Endothelial cell of hepatic sinusoid (primary cell): Measurements from ENCODE around the gene PARK7.
"Not testable (repeated sequence)": the region's sequence is repeated elsewhere in the genome, so short reads cannot be mapped to it uniquely, and the experiment has no call there.

Experiments used
- in situ Hi-C: cut with HindIII; loops from 2 replicates; pipeline ENCODE4 v1.10.0; 2017; ENCODE audit warnings: low sequenced_read_pairs

PARK7 gene

DNA sequence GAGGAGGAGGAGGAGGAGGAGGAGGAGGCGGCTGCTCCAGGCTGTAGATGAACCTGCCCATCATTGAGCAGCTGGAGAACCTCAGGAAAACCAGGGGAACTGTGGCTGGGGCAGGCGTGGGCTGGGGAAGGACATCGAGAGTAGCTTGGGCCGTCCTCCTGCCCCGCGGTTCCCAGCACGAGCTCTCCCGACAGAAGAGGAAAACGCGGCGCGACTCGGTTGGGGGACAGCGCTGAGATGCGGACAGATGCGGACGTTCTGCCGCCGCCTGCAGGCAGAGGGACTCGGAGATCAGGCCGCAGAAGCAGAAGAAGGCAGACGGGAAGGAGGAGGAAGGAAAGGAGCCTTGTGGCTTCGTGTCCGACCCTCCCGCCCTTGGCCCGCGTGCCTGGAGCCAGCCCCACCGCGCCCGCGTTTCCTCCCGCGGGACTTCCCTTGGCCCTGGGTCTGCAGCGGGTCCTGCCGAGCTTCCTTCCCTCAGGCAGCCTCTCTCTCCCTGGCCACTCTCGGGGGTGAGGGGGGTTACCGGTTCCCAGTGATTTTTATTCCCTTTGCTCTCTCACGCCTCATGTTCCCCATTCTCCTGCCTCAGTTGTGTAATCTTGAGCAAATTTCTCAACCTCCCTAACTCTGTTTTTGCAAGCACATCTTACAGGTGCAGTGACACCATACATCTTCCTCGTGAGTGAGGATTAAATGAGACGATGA lies 19.1 kb upstream of the PARK7 start:
- in situ Hi-C loops = no loop called here

DNA sequence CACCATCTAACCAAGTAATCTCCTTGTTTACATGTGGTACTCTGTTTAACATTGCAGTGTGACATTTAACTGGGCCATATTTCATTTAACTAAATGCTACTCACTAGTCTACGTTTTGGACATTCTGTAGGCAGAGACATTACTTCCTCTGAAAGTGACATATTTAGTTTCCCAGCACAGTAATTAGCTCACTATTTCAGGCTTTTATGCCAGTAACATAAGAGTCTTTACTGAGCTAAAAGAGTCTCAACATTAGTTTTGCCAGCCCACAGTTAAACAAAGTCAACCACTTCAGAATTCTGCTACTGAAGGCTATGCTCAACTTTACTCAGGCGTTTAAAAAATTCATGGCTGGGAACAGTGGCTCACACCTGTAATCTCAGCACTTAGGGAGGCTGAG lies 18.3 kb upstream of the PARK7 start:
- in situ Hi-C loops = no loop called here

DNA sequence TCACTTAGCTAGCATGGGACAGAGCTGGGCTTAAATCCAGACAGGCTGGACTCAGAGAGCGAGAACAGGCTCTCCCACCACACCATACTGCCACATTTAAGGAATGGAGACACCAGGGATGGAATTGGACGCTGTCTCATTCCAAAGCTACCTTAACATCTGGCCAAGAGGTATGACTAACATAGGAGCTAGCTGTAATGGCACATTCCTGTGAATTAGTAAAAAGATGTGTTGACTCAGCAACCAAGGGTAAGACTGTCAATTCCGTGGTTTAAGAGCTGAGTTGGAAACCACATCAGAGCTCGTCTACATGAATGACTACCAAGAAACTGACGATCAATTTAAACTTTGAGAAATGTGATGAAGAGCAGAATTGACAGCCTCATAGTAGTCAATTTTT lies 12.6 kb upstream of the PARK7 start:
- in situ Hi-C loops = loop anchor here (5.0 kb wide), 1 partner anchor 47 kb away; no protein-coding TSS in a partner anchor

DNA sequence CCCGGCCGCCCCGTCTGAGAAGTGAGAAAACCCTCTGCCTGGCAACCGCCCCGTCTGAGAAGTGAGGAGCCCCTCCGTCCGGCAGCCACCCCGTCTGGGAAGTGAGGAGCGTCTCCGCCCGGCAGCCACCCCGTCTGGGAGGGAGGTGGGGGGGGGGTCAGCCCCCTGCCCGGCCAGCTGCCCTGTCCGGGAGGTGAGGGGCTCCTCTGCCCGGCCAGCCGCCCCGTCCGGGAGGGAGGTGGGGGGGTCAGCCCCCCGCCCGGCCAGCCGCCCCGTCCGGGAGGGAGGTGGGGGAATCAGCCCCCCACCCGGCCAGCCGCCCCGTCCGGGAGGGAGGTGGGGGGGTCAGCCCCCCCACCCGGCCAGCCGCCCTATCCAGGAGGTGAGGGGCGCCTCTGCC lies 8.7 kb upstream of the PARK7 start:
- in situ Hi-C loops = not testable (repeated sequence)

DNA sequence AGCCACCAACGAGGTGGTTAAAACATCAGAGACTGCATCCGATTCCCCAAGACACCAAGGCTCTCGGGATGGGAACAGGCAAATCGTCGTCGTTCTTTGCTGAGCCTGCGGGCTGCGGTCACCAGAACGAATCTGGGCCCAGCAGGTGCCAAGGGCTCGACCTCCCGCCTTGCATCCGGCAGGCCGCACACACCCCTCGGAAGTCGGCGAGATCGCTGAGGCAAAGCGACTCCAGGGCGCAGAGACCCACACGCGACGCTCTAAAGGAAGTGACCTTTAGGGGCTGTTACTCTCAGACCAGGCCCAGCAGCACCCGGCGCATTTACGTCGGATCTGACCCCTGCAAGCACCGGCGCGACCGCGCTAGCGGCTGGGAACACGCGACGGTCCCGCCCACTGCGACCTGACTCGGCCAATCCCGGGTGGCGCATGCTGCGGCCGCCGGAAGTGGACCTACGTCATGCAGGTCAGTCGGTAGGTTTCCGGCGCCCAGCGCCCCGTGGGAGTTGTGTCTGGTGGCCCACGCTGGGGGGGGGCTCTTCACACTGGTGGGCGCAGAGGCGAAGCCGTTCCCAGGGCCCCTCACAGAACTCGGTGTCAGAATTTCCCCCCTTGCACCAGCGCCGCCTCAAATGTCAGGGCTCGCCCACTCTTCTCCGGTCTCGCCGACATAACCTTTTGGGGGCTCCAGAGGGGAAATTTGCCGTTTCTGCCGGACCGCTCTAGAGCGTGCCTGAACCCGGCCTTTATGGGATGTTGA lies 7.5 kb upstream of the PARK7 start:
- in situ Hi-C loops = no loop called here

DNA sequence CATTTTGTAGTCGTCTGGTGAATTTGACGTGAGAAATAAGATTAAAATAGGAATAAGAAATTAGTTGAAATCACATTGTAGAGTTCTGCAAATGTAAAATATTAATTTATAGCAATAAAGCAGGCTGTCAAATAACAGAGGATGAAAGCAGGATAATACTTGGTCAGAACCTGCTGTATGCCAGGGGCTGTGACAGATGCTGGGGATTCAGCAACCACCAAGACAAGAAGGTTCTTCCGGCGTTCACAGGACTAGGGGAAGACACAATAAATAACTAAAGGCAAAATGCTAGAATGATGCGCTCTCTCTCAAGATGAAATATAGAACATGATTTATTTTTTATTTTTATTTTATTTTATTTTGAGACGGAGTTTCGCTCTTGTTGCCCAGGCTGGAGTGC lies 6.8 kb upstream of the PARK7 start:
- in situ Hi-C loops = no loop called here

DNA sequence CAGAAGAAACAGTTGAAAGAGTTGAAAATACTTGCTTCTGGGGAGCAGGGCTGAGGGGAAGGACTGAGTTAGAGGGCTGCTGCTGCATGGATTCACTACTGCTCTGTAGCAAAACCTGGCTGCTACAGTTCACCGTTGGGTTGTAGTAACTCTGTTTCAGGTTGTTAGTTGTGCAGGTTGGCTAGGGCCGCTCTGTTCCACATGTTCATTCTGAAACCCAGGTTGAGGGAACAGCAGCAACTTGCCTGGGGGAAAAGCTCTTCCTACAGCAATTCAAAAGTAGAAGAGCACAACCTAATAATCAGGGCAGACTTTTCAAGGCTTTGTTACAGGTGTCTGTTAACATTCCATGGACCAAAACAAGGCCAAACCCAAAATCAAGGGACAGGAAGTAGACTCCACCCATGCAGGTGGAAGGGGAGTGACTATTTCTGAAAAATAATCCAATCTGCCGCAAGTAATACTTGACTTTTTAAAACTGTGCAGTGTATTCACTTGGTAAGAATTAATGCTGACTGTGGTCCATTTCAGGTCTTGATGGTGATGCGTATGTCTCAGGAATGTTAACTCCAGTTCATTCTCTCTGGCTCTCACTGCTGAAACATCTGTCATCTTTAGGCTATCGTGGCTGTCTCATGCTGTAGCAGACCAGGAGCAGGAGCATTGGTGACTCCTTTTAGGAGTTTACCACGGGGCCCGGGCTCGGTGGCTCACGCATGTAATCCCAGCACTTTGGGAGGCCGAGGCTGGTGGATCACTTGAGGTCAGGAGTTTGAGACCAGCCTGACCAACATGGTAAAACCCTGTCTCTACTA lies 5.1 kb upstream of the PARK7 start:
- in situ Hi-C loops = no loop called here

DNA sequence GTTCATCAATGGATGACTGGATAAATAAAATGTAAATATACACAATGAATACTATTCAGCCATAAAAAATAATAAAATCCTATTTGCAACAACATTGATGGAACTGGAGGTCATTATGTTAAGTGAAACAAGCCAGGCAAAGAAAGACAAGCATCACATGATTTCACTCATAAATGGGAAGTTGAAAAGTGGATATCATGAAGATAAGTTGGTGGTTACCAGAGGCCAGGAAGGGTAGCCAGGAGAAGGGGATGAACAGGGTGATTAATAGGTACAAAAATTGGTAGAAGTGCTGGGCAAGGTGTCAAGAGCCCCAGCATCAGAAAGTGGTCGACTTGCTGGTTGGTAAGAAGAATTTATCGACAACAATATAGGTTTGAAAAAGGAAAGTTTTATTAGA lies 1.3 kb upstream of the PARK7 start:
- in situ Hi-C loops = no loop called here

DNA sequence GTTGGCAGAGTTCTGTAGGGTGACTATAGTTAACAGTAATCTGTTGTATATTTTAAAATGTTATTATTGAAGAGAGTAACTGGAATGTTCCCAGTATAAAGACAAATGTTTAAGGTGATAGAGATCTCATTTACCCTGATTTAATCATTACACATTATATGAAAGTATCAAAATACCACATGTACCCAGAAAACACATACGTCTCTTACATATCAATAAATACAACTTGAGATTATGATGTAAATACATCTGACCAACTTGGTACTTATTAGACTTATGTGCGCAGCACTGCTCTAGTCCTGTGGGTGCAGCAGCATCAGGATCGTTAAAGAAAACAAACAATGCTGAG lies 670 bp upstream of the PARK7 start:
- in situ Hi-C loops = no loop called here

DNA sequence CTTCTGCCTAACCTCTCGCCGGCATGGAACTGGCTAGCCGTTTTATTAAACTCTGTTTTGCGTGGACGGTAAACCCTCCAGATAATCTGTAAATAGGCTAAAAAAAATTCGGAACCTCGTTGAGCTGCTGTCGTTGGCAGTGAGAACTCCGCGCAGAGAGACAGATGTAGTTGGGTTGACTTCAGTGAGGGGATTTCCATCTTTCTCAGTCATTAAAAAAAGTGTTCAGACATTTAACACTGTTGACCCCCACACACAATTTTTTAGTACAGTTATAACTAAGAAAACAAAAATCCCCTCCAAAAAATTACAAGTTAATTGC lies 464 bp downstream of the PARK7 start:
- in situ Hi-C loops = no loop called here

DNA sequence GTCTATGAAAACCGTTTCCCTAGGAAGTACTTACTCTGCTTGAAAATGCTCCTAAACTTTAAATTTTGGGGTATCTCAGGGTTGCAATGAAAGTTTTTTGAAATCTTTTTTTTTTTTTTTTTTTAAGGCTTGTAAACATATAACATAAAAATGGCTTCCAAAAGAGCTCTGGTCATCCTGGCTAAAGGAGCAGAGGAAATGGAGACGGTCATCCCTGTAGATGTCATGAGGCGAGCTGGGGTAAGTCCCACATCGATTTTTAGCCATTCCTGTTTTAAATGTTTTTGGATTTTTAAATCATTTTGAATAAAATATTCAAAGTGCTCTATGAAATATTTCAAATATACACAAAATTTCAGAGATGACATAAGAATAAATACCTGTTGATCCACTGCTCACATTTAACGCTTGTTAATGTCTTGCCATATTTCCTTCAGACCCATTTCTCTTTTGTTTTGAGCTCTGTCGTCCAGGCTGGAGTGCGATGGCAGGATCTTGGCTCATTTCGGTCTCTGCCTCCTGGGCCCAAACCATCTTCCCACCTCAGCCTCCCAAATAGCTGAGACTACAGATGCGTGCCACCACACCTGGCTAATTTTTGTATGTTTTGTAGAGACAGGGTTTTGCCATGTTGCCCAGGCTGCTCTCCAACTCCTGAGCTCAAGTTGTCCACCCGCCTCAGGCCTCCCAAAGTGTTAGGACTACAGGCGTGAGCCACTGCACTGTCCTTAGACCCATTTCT lies 1.3 kb downstream of the PARK7 start:
- in situ Hi-C loops = no loop called here

DNA sequence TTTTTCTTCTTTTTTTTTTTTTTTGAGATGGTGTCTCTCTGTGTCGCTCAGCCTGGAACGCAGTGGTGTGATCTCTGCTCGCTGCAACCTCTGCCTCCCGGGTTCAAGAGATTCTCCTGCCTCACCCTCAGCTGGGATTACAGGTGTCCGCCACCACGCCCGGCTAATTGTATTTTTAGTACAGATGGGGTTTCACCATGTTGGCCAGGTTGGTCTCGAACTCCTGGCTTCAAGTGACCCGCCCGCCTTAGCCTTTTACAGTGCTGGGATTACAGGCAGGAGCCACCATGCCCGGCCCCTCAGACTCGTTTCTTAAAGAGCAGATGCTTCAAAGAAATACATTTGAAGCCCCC lies 1.8 kb downstream of the PARK7 start:
- in situ Hi-C loops = not testable (repeated sequence)

DNA sequence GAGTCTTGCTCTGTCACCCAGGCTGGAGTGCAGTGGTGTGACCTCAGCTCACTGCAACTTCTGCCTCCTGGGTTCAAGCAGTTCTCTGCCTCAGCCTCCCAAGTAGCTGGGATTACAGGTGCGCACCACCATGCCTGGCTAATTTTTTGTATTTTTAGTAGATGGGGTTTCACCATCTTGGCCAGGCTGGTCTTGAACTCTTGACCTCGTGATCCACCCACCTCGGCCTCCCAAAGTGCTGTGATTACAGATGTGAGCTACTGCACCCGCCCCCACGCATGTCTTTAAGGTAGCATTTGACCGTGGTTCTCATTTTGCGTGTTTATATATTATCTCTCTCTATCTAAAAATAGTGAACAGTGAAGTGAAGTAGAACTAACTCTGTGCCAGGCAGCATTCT lies 2.3 kb downstream of the PARK7 start:
- in situ Hi-C loops = not testable (repeated sequence)

DNA sequence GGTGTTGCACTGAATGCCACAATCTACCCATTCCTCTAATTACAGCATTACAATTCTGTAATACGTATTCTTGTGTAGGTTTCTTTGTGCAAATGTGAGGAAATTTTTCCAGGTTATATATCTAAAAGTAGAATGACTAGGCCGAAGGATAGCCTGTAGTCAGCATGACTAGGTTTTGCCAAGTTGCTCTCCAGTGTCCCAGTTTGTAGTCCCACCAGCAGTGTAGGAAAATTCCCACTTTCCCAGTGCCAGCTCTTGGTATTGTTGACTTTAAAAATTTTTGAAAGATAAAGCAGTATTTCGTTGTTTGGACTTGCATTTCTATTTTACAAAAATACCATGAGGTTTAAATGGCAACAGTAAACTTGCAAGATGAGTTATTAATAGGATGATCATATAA lies 3.0 kb downstream of the PARK7 start:
- in situ Hi-C loops = no loop called here

DNA sequence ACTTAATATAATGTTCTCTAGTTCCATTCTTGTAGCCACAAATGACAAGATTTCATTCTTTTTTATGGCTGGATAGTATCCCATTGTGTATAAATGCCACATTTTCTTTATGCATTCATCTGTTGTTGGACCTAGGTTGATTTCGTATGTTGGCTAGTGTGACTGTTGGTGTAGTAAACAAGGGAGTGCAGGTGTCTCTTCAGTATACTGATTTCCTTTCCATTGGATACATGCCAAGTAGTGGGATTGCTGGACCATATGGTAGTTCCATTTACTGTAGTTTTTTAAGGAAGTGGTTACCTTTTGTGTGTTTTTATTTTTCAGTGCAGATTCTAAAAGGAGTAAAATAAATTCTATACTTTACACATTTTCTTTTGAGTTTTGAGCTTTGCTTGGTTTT lies 5.7 kb downstream of the PARK7 start:
- in situ Hi-C loops = no loop called here

DNA sequence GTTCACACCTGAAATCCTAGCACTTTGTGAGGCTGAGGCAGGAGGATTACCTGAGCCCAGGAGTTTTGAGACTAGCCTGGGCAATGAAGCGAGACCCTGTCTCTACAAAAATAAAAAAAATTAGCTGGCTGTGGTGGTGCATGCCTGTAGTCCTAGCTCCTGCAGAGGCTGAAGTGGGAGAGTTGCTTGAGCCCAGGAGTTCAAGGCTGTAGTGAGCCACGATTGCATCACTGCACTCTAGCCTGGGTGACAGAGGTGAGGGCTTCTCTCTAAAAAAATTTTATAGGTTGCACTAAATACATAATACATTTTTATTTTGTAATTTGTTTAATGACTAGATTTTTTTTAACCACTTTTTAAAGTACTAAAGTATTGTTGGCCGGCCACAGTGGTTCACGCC lies 6.1 kb downstream of the PARK7 start:
- in situ Hi-C loops = no loop called here

DNA sequence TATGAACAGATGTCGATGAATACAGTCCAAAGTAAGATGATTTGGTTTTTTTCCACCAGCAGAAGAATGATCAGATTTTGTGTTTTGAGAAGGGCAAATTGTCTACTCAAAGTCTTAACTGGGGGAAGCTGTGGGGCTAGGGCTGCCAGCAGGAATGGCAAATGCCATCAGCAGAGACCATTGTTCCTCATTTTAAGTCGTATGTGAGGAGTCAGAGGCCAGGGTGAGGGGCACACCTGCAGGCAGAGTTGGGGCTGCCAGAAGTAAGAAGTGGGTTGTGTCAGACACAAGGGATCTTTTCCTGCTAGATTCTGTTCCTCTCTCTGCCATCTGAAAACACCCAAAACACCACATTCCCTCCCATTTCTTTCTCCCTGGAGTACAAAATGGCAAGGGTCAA lies 8.7 kb downstream of the PARK7 start:
- in situ Hi-C loops = no loop called here

DNA sequence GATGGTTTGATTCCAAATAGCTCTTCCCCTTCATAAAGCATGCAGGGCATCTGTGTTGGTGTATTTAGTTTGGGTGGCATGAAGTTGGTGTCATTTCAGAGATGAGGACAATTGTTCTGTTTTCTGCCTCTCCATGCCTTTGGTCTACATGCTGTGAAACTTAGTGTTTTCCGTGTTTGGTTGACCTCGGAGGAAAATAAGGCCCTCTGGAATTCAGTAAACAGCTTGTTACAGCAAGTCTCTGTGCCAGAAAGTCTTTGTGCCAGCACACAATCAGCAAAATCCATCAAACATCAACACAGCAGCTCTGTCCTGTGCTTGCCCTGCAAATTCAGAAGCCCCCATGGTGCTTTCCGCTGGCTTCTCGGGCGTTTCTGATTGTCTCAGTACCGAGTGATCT lies 9.5 kb downstream of the PARK7 start:
- in situ Hi-C loops = no loop called here

DNA sequence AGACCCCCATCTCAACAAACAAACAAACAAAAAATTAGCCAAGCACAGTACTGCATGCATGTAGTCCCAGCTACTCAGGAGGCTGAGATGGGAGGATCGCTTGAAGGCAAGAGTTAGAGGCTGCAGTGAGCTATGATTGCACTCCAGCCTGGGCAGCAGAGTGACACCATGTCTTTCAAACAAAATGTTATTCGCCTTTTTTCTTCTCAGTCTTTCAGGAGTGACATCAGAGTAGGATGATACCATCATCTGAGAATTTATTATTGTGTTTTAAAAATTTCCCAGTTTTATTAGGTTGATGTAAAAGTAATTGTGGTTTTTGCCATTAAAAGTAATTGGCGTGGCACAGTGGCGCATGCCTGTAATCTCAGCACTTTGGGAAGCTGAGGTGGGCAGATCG lies 10.8 kb downstream of the PARK7 start:
- in situ Hi-C loops = no loop called here

DNA sequence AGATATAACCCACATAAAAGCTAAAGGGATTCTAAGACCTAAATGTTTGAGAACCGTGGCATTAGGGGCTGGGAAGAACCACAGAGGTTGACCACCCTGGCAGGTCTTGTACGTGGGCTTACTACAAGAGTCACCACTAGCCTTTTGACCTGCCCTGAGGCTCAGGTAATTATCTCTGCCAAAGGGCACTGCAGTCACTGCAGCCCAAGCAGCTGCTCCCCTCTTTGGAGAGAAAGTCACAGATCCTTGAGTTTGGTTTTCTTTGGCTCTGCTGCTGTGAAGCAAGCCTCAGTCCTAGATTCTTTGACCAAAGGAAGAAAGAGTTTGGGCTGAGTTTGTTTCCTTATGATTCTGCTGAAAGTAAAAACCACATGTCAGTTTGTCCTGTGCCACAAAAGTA lies 11.6 kb downstream of the PARK7 start:
- in situ Hi-C loops = no loop called here

DNA sequence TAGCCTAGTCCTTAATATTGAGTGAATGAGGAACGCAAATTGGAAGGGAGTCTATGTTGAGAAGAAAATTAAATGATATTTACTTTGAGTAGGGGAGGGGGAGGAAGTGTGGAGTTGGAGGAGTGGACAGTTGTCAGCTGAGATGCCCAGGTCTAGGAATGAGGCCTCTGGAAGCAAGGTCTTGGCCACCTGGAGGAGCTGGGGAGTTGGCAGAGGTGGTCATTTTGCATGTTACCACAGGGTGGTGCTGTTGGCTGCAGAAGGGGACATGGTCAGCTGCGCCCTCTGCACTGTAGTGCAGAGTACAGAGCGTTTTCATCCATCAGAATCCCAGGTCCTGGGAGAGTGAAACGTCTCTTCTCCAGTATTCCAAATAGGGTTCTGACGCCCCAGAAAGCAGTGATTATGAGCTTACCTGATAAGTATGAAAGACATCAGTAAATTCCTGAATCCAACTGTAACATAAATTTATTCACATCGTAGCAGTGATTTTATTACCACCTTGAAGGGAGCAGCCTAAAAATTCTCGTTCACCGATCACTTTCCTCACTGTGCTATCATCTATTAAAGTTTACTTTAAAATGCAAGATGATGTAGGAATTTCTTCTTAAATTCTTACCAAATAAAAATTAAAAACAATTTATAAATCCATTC lies 13.8 kb downstream of the PARK7 start:
- in situ Hi-C loops = no loop called here
